OCI-LY7 (cell line): Measurements from ENCODE around the gene RPL31. TPM values are rescaled to one million over a fixed set of nuclear protein-coding genes. Genes with fewer than 3 reads are reported as not detected.
A peak's percentile ranks its signal among the peaks of the same experiment; 100 is the strongest.

ENCODE experiments used
- BruUV-seq: library from RNA; stranded (reverse); fragments of 400-500 nt; replicated peaks from 2 replicates; lab custom pipeline; 2021; lab: Mats Ljungman, UMichigan
- CTCF ChIA-PET: fragments of 300-600 bp; sonication (Branson Sonifier 250); formaldehyde crosslinking; loops from one replicate; lab custom pipeline; 2022; ENCODE audit warnings: antibody characterized with exemption; ENCODE audit not compliant: unreplicated experiment; lab: Charles Lee
- POLR2A ChIA-PET: fragments of 300-600 bp; sonication (Branson Sonifier 250); formaldehyde crosslinking; loops from one replicate; lab custom pipeline; 2022; ENCODE audit warnings: antibody characterized with exemption; lab: Charles Lee
- DNase-seq: peaks from one replicate; pipeline ENCODE4 v3.0.0-alpha.2; 2015; ENCODE audit warnings: low spot score
- H2AFZ ChIP-seq: fragments of 200-600 bp; sonication (generic), shearing (Covaris generic); 2 replicates; pipeline ENCODE4 v1.6.1; 2014; ENCODE audit warnings: mild to moderate bottlenecking, antibody characterized with exemption, low read length, moderate library complexity
- H3K27ac ChIP-seq: fragments of 200-600 bp; sonication (generic); 2 replicates; pipeline ENCODE4 v1.5.1; 2014; ENCODE audit warnings: mixed run types, low read depth, mild to moderate bottlenecking, moderate library complexity, low read length, inconsistent platforms; ENCODE audit not compliant: poor library complexity, severe bottlenecking
- H3K36me3 ChIP-seq: fragments of 200-600 bp; sonication (generic); 2 replicates; pipeline ENCODE4 v1.6.1; 2014; ENCODE audit warnings: mild to moderate bottlenecking, antibody characterized with exemption, low read length, moderate library complexity, mixed read lengths; ENCODE audit not compliant: insufficient read depth
- H3K4me1 ChIP-seq: fragments of 200-600 bp; sonication (generic); 2 replicates; pipeline ENCODE4 v1.5.1; 2014; ENCODE audit warnings: mild to moderate bottlenecking, low read length; ENCODE audit not compliant: insufficient read depth, poor library complexity, severe bottlenecking
- H3K4me2 ChIP-seq: fragments of 200-600 bp; sonication (generic); 2 replicates; pipeline ENCODE4 v1.6.1; 2014; ENCODE audit warnings: mild to moderate bottlenecking, low read length
- H3K4me3 ChIP-seq: fragments of 200-600 bp; sonication (generic); 2 replicates; pipeline ENCODE4 v1.5.1; 2014; ENCODE audit warnings: mild to moderate bottlenecking, low read depth, low read length; ENCODE audit not compliant: poor library complexity, severe bottlenecking
- H3K79me2 ChIP-seq: fragments of 200-600 bp; sonication (generic); 2 replicates; pipeline ENCODE4 v1.6.1; 2016; ENCODE audit warnings: low read depth, mild to moderate bottlenecking, low read length, moderate library complexity, mixed read lengths; ENCODE audit not compliant: insufficient read depth
- H3K9me2 ChIP-seq: fragments of 200-600 bp; sonication (generic); 2 replicates; pipeline ENCODE4 v1.6.1; 2016; ENCODE audit warnings: mild to moderate bottlenecking, low read length, mixed read lengths; ENCODE audit not compliant: insufficient read depth
- H3K9me3 ChIP-seq: fragments of 200-600 bp; sonication (generic); 2 replicates; pipeline ENCODE4 v1.6.1; 2014; ENCODE audit warnings: mild to moderate bottlenecking, mixed run types, low read length, mixed read lengths
- H4K20me1 ChIP-seq: fragments of 200-600 bp; sonication (generic); 2 replicates; pipeline ENCODE4 v1.6.1; 2014; ENCODE audit warnings: mild to moderate bottlenecking, antibody characterized with exemption, low read length, moderate library complexity, mixed read lengths; ENCODE audit not compliant: insufficient read depth
- CTCF ChIP-seq: fragments of 200-600 bp; sonication (generic); conservative IDR thresholded peaks from 2 replicates; pipeline ENCODE4 v1.5.1; 2014; ENCODE audit warnings: mild to moderate bottlenecking, antibody characterized with exemption, low read length, moderate library complexity, mixed read lengths
- EZH2phosphoT487 ChIP-seq: fragments of 200-600 bp; sonication (generic); IDR thresholded peaks from 2 replicates; pipeline ENCODE4 v1.6.1; 2018; ENCODE audit warnings: low read depth, borderline replicate concordance, mild to moderate bottlenecking, mixed run types, antibody characterized with exemption, low read length, moderate library complexity, mixed read lengths
- intact Hi-C: fragments of 100-400 bp; cut with micrococcal nuclease; formaldehyde crosslinking; loops from one replicate; pipeline ENCODE4 v1.10.0; 2022; ENCODE audit not compliant: unreplicated experiment
- total RNA-seq, 2 experiments: library from RNA; depleted of rRNA in 1 of 2; stranded (reverse); fragments of >200 nt in 1 of 2; shearing (Covaris generic) in 1 of 2; gene quantifications; 2 replicates each; pipeline ENCODE4 v1.2.3, GENCODE V29; 2014 to 2022

Gene RPL31
- total RNA-seq, 2 experiments from 2014 or later: 1,348 to 1,991 TPM

- CTCF ChIA-PET: no interaction called here
- no TSS peak for BruUV-seq
Measured at GRCh38 chr2:100990650-100991403, 11.3 kb upstream of the RPL31 start.

GRCh38 chr2:100991404-100991773, 10.7 kb upstream of the RPL31 start:
- Histone ChIP-seq H3K4me1 (no peaks in the 10 kb centered on the region), H4K20me1 (no peaks in the 10 kb centered on the region), H3K4me3 (no peak overlapping the region), H3K9me2 (no peaks in the 10 kb centered on the region), H3K4me2 (no peak overlapping the region), H3K27ac (no peak overlapping the region), H3K79me2 (no peaks in the 10 kb centered on the region), H3K36me3 (no peaks in the 10 kb centered on the region), H3K9me3 (no peaks in the 10 kb centered on the region), H2AFZ (no peak overlapping the region)
- TF ChIP-seq EZH2phosphoT487: no peak
- intact Hi-C loops: no loop called here
- no TSS peak for BruUV-seq
- CTCF ChIA-PET: no interaction called here
- DNase-seq: no peak
- POLR2A ChIA-PET: interaction anchor here (0.6 kb wide), 1 partner anchor 282 kb away, joined by 3 read pairs; no protein-coding TSS in a partner anchor

More at GRCh38 chr2:100990650-100991403, 11.3 kb upstream of the RPL31 start:
- POLR2A ChIA-PET: interaction anchor here (0.6 kb wide), 1 partner anchor 283 kb away, joined by 3 read pairs; no protein-coding TSS in a partner anchor
- Histone ChIP-seq H3K27ac (no peak overlapping the region), H3K4me3 (no peak overlapping the region), H3K4me1 (no peaks in the 10 kb centered on the region), H3K4me2 (no peak overlapping the region), H3K36me3 (no peaks in the 10 kb centered on the region), H2AFZ (no peak overlapping the region), H3K9me3 (no peaks in the 10 kb centered on the region), H3K9me2 (no peaks in the 10 kb centered on the region), H3K79me2 (no peaks in the 10 kb centered on the region), H4K20me1 (no peaks in the 10 kb centered on the region)
- intact Hi-C loops: no loop called here
- DNase-seq: no peak
- TF ChIP-seq CTCF: no peak
- TF ChIP-seq EZH2phosphoT487: no peak

GRCh38 chr2:100992262-100992661, 9.8 kb upstream of the RPL31 start:
- H2AFZ ChIP-seq: peak overlapping the region; percentile 43; the same call in 1 of the 2 replicates
- no peaks in the 10 kb centered on the region for H3K36me3 ChIP-seq
- DNase-seq: no peak
- BruUV-seq: no TSS peak
- H3K4me1 ChIP-seq: no peaks in the 10 kb centered on the region
- H3K4me2 ChIP-seq: no peak overlapping the region
- no peak overlapping the region for H3K4me3 ChIP-seq
- H3K9me2 ChIP-seq: no peaks in the 10 kb centered on the region
- TF ChIP-seq CTCF (no peak), EZH2phosphoT487 (no peak)
- no peaks in the 10 kb centered on the region for H3K9me3 ChIP-seq
- ChIA-PET CTCF (no interaction called here), POLR2A (no interaction called here)
- intact Hi-C loops: no loop called here
- H3K79me2 ChIP-seq: no peaks in the 10 kb centered on the region
- H4K20me1 ChIP-seq: no peaks in the 10 kb centered on the region
- no peak overlapping the region for H3K27ac ChIP-seq
